K562 (cell line): ENCODE data around the gene FAM241B. TPM values are rescaled to one million over a fixed set of nuclear protein-coding genes. Genes with fewer than 3 reads are reported as not detected.

Experiments used
- AFF1 ChIP-seq, 2 experiments: fragments of 450-650 bp; IDR thresholded peaks; 2 replicates each; pipeline ENCODE4 v1.6.1; 2018; ENCODE audit warnings: mild to moderate bottlenecking in 2 of 2, low read depth in 1 of 2; ENCODE audit not compliant: partially characterized antibody in 2 of 2
- CBFA2T3 ChIP-seq: fragments of 450-650 bp; IDR thresholded peaks from 2 replicates; pipeline ENCODE4 v1.6.1; 2017
- CHAMP1 ChIP-seq: fragments of 450-650 bp; IDR thresholded peaks from 2 replicates; pipeline ENCODE4 v1.6.1; 2016; ENCODE audit warnings: mild to moderate bottlenecking
- TARDBP ChIP-seq: fragments of 450-650 bp; IDR thresholded peaks from 2 replicates; pipeline ENCODE4 v1.6.1; 2016
- ZBTB11 ChIP-seq, 3 experiments: fragments of 200-800 bp in 1 of 3; fragments of 250-450 bp in 1 of 3; fragments of 450-650 bp in 1 of 3; sonication (Bioruptor Pico) in 1 of 3; sonication (Bioruptor generic) in 1 of 3; formaldehyde crosslinking in 1 of 3; IDR thresholded peaks; 2 replicates each; pipeline versions ENCODE4 v1.6.1 to v1.8.0; 2016 to 2022; ENCODE audit warnings: mild to moderate bottlenecking in 2 of 3, missing genetic modification characterization in 2 of 3, missing compliant biosample characterization in 1 of 3, moderate library complexity in 1 of 3
- ZKSCAN1 ChIP-seq: fragments of 150-350 bp; IDR thresholded peaks from 2 replicates; pipeline ENCODE4 v1.6.1; 2016; ENCODE audit warnings: low read depth, low read length
- ZNF318 ChIP-seq, 2 experiments: fragments of 450-650 bp; IDR thresholded peaks; 2 replicates each; pipeline ENCODE4 v1.6.1; 2016; ENCODE audit warnings: mild to moderate bottlenecking in 2 of 2, borderline replicate concordance in 1 of 2, low read depth in 1 of 2, moderate library complexity in 1 of 2
- polyA plus RNA-seq, 8 experiments: library from polyadenylated mRNA; depleted of rRNA in 4 of 8; stranded (reverse) in 5 of 8; unstranded in 3 of 8; fragments of >200 nt; fragmentation: Nextera tagmentation in 2 of 8; fragmentation: Illumina TruSeq in 1 of 8; extraction: Ambion mirVana in 2 of 8; extraction: Trizol in 1 of 8; gene quantifications; 2 replicates each; pipeline versions ENCODE4 v1.2.1 to v1.2.3, GENCODE V29; 2011 to 2014; ENCODE audit warnings: inconsistent platforms in 1 of 8, missing spikeins in 1 of 8
- total RNA-seq, 7 experiments: library from RNA; depleted of rRNA in 6 of 7; stranded (reverse); fragments of >200 nt in 6 of 7; fragmentation: Illumina TruSeq in 2 of 7; extraction: Trizol in 2 of 7; gene quantifications; 2 replicates each; pipeline versions ENCODE4 v1.2.1 to v1.2.3, GENCODE V29; 2011 to 2021; ENCODE audit warnings: low replicate concordance in 1 of 7

FAM241B gene
- total and polyA plus RNA-seq, 9 of the 15 experiments (the other 6 are each of a cell fraction or from before 2014, with no cell fraction given): 1.9 to 11.1 (median 3.0) TPM

- no peak for TF ChIP-seq ZNF318 (IDR thresholded peaks at IDR 0.05; ENCODE audit: borderline replicate concordance in 1 of 2, low read depth in 1 of 2)
- TF ChIP-seq AFF1 (IDR thresholded peaks at IDR 0.05; ENCODE audit: low read depth in 1 of 2, partially characterized antibody in 2 of 2): no peak
- TF ChIP-seq ZKSCAN1: no peak
- no peak for TF ChIP-seq ZBTB11 (CRISPR knock-in tag; IDR thresholded peaks at IDR 0.05)
- no peak for TF ChIP-seq CBFA2T3
- no peak for TF ChIP-seq CHAMP1
- TF ChIP-seq TARDBP: no peak
These were observed 27.4 kb downstream of the FAM241B start (continued) for GRCh38 chr10:69657430-69657829.
